HG02885 (cell line): Measurements from ENCODE around the gene PSMD13.
"Not testable (repeated sequence)": the region's sequence is repeated elsewhere in the genome, so short reads cannot be mapped to it uniquely, and the experiment has no call there.

Source experiments
- ATAC-seq: cut with Tn5 transposase; IDR thresholded peaks from one replicate; pipeline ENCODE4 v1.9.1; 2021; ENCODE audit warnings: mild to moderate bottlenecking; ENCODE audit not compliant: unreplicated experiment, poor library complexity

Gene PSMD13

DNA sequence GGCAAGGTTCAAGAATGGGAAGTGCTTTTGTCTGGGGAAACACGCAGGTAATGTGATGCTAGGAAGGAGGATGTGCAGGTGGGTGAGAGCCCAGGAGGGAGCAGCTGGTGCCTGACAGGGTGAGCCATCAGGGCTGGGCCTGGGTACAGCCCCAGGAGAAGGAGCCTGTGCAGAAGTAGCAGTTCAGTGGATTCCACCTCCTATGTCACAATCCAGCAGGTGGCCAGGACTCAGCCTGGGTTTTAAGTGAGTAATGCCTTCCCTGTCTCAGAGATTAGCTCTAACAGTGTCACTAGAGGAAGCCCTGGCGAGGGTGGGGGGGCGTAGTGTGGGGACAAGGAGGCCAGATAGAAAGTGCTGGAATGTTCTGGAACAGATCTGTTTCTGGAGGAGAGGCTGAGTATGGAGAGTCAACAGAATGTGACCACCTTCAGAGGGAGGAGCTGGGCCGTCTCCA, 21.2 kb upstream of the PSMD13 start:
- ATAC-seq = no peak

GRCh38 chr11:216081-216974, 20.4 kb upstream of the PSMD13 start:
- no peak for ATAC-seq

DNA sequence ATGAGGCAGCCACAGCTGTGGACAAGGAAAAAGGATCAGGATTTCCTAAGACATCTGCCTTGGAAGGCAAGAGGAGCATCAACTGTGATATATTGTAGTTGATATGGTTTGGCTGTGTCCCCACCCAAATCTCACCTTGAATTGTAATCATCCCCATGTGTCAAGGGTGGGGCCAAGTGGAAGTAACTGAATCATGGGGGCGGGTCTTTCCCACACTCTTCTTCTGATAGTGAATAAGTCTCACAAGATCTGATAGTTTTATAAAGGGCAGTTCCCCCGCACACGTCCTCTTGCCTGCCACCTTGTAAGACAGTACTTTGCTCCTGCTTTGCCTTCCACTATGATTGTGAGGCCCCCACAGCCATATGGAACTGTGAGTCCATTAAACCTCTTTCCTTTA, 19.1 kb upstream of the PSMD13 start:
- ATAC-seq = no peak

GRCh38 chr11:218815-219593, 17.8 kb upstream of the PSMD13 start:
- ATAC-seq = no peak

DNA sequence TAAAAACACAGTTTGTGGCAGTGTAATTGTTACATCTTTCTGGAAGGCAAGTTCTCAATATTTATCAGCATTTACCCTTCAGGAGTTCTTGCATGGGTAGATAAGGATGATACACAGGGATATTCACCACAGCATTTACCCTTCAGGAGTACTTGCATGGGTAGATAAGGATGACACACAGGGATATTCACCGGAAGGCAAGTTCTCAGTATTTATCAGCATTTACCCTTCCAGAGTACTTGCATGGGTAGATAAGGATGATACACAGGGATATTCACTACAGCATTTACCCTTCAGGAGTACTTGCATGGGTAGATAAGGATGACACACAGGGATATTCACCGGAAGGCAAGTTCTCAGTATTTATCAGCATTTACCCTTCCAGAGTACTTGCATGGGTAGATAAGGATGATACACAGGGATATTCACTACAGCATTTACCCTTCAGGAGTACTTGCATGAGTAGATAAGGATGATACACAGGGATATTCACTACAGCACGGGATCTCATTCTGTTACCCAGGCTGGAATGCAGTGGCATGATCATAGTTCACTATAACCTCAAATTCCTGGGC, 16.0 kb upstream of the PSMD13 start:
- not testable (repeated sequence) for ATAC-seq

GRCh38 chr11:221539-221938, 15.2 kb upstream of the PSMD13 start:
- ATAC-seq = no peak

DNA sequence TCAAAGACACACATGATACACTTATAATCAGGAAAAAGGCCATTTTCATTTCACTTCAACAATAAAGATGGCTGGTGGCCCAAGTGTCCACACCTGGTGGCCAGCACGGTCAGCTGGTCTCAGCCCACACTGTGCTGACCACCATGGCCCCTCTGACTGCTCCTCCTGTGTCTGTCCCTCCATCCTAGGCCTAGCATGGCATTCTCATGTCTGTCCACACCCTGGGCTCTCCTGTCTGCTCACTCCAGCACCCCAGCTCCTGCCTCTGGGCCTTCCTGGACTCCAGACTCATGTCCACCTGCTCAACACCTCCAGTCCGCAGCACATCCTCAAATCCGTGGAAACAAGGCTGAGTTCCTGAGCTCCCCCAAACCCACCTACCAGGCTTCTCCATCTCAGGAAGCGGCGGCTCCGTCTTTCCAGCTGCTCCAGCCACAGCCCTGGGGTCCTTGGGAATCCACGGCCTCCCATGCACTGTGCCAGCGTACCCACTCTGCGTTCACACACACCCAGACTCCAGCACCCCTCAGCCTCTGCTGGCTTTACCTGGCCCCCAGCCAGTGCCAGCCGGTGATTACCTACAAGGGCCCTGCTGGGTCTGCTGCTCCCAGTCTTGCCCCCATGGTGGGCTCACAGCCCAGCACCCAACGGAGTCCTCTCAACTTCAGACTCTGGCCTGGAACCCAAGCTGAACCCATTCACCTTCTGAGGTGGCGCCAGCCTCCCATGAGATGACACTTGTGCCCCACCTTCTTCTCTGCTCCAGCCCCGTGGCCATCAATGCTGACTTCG, 14.6 kb upstream of the PSMD13 start:
- no peak for ATAC-seq

GRCh38 chr11:223026-223789, 13.6 kb upstream of the PSMD13 start:
- no peak for ATAC-seq

- ATAC-seq = no peak
Measured at GRCh38 chr11:223884-224283, 12.9 kb upstream of the PSMD13 start.

DNA sequence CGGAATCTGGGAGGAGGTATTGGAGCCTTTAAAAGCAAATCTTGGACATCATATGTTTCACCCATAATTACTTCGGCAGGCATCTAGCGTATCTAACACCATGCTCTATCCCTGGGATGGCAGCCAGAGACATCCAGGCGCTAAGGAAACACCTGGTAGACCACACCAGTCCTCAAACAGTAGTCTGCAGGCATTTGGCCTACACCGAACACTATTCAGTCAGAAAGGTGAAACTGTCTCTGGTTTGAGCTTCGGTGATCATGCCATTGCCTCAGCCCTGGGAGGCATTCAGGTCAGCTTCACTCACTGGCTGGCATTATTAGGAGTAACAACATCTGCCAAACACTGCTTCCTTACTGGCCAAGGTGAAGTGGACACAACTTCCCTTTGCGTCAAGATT, 12.4 kb upstream of the PSMD13 start:
- no peak for ATAC-seq

GRCh38 chr11:225734-226453, 10.9 kb upstream of the PSMD13 start:
- ATAC-seq = peak; percentile 47

DNA sequence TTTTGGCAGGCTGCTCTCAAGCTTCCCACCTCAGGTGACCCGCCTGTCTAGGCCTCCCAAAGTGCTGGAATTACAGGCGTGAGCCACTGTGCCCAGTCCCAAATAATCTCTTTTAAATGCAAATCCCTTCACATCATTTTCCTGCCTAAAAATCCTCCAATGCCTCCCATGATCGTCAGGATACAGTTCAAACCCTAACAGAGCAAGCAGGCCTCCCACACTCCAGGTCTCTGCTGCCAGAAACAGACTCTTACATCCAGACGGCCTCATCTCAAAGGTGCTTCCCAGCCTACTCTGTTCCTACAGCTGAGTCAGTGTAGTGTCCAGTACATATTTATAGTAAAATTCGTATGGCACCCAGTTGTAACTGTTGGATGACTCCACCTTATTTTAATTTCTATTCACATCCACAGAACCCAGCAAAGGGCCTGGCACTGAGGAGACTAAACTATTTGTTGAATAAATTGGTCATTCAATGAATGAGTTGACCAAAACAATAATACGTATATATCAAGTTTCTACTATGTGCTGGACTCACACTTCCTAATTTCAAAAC, 8.9 kb upstream of the PSMD13 start:
- ATAC-seq = no peak

DNA sequence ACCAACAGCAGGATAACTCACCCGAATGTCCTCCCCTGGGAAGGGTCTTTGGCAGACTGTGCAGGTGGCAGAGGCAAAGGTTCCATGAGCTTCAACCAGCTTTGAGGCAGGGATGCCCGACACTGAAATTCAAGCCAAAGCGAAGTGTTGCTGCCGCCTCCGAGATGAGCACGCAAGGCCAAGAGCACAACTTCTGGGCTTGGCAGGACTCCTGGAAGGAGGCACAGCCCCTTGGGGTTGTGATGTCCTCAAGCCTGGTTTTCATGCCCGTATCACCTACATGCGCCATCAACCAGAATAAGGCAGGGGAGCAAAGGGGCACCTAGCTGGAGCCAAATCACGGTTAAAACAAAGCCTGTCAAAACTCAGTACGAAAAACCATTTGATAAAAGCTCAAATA, 6.3 kb upstream of the PSMD13 start:
- no peak for ATAC-seq

- ATAC-seq = no peak
Measured at GRCh38 chr11:232783-233565, 3.8 kb upstream of the PSMD13 start.

GRCh38 chr11:235180-235579, 1.6 kb upstream of the PSMD13 start:
- ATAC-seq = no peak

GRCh38 chr11:235609-235996, 1.2 kb upstream of the PSMD13 start:
- no peak for ATAC-seq

GRCh38 chr11:235997-236773, 591 bp upstream of the PSMD13 start, which contains the start of gene SIRT3:
Gene SIRT3, minus strand, starts transcription at chr11:236342. Its CDS starts 14 bp downstream, at chr11:236328.
- ATAC-seq = peak; percentile 77
